ENCODE data around the gene ANKS1A.

The ANKS1A gene

DNA sequence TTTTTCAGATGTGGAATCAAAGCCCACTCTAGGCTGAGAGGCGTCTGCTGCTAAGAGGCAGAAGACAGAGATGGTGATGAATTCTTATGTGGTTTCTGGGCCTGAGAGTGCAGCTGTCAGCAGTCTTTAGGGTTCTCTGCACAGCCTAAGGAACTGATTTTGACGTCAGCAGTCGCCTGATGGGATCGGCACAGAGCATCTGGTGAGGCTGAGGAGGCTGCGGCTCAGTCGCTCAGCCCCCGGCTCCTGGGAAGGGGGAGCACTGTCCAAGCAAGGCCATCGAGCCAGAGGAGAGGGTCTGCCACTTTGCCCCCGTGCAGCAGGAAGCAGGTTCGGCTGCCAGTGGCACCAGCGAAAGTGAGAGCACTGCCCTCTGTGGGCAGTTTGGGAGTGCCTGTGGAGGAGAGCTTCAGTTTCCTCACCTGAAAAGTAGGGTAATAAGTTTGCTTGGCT, 159.6 kb downstream of the ANKS1A start:
- Mint-ChIP-seq H3K4me1 (ENCODE audit: low read depth) (peaks cover 15% of the 10 kb centered on the region), H3K36me3 (ENCODE audit: low read depth) (no peaks in the 10 kb centered on the region), H3K27ac (no peak overlapping the region), H3K9me3 (no peaks in the 10 kb centered on the region), H3K4me3 (no peak overlapping the region), H3K27me3 (ENCODE audit: low read depth) (no peaks in the 10 kb centered on the region)
- peak; percentile 12 for DNase-seq (ENCODE audit: low spot score)

- H3K4me1 Mint-ChIP-seq (ENCODE audit: low read depth): peaks cover 15% of the 10 kb centered on the region
- no peaks in the 10 kb centered on the region for H3K36me3 Mint-ChIP-seq (ENCODE audit: low read depth)
- H3K27me3 Mint-ChIP-seq (ENCODE audit: low read depth): no peaks in the 10 kb centered on the region
- H3K4me3 Mint-ChIP-seq: no peak overlapping the region
- no peak overlapping the region for H3K27ac Mint-ChIP-seq
- H3K9me3 Mint-ChIP-seq: no peaks in the 10 kb centered on the region
- no peak for DNase-seq (ENCODE audit: low spot score)
Observed at GRCh38 chr6:35049156-35049735, 160.2 kb downstream of the ANKS1A start.

DNA sequence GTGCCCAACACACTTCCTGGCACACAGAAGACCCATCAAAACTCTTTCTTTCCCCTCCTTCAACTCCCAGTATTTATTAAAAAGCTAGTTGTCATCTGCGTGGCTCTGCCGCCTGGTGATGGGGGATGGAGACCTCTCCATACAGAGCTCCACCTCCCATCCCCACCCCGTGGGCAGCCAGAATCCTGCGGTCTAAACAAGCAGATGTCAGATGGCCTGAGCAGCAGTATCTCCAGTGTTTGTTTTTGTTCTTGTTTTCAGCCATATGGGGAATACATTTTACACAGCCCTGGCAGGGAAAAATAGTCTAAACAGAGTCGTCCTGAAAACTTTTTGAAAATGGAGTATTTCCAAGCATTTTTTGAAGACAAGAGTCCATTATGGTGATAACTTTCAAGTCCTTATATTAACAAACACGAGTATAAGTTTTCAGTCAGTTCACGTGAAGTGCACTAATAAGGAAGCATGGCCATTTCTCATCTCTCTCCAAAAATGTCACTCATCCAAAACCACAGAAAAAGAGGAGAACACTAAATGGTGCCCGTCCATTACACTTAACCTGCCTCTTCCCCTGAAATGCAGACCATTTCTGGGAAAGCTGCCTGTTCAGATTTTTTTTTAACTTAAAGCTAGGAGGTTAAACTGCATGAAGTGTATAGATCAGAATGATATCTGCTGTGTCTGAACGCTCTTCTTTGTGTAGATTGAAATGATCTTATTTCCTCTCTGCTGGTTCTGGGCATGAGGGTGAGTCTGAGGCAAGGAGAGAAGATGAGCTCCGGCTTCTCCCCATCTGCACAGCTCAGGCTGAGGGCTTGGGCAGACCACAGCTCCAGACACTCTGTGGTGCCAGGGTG, 161.1 kb downstream of the ANKS1A start:
- Mint-ChIP-seq H3K9me3 (no peaks in the 10 kb centered on the region), H3K36me3 (ENCODE audit: low read depth) (no peaks in the 10 kb centered on the region), H3K4me3 (no peak overlapping the region), H3K4me1 (ENCODE audit: low read depth) (peaks cover 15% of the 10 kb centered on the region), H3K27ac (no peak overlapping the region), H3K27me3 (ENCODE audit: low read depth) (no peaks in the 10 kb centered on the region)
- no peak for DNase-seq (ENCODE audit: low spot score)

DNA sequence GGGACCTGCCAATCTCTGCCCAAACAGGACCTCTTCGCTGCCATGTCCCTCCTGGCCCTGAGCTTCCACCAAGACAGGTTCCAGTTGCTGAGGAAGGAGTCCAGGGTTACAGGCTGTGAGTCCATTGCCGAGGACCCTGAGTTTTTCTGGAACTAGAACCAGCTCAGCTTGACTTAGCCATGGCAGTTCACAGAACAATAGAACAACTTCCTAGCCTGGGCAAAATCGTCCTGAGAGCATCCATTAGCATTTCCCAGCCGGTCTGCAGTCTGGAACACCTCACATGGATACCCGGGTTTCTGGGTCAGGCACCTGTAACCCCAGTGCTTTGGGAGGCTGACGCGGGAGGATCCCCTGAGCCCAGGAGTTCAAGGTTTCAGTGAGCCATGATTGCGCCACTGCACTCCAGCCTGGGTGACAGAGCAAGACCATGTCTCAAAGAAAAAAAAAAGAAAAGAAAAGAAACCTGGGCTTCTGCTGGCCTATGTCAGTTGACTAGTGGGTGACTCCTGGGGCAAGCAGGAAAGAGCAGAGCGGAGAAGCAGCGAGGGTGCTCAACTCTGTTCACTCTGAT, 161.8 kb downstream of the ANKS1A start:
- no peaks in the 10 kb centered on the region for H3K36me3 Mint-ChIP-seq (ENCODE audit: low read depth)

DNA sequence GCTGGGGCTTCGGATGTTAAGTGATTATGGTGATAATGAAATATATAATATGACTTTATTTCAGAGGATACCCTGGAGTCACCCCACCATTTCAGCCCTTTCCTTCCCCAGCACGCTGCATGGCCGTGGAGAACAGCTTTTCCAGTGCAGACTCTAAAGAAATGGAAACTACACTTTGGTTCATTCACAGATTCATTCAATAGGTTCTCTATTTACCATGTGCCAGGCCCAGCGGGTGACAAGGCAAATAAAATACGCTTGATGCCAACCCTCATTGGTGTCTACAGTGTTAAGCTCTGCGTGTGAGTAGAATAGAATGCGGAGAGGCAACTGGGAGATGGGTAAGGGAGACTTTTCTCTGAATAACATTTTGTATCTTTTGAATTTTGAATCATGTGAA, 162.3 kb downstream of the ANKS1A start:
- H3K4me3 Mint-ChIP-seq: no peak overlapping the region
- H3K4me1 Mint-ChIP-seq (ENCODE audit: low read depth): peaks cover 13% of the 10 kb centered on the region
- no peaks in the 10 kb centered on the region for H3K36me3 Mint-ChIP-seq (ENCODE audit: low read depth)
- no peak for DNase-seq (ENCODE audit: low spot score)
- H3K27ac Mint-ChIP-seq: no peak overlapping the region
- H3K9me3 Mint-ChIP-seq: no peaks in the 10 kb centered on the region
- no peaks in the 10 kb centered on the region for H3K27me3 Mint-ChIP-seq (ENCODE audit: low read depth)

More for the DNA sequence above, 161.8 kb downstream of the ANKS1A start:
- H3K4me1 Mint-ChIP-seq (ENCODE audit: low read depth): peaks cover 13% of the 10 kb centered on the region
- no peak for DNase-seq (ENCODE audit: low spot score)
- H3K27me3 Mint-ChIP-seq (ENCODE audit: low read depth): no peaks in the 10 kb centered on the region
- H3K27ac Mint-ChIP-seq: no peak overlapping the region
- no peaks in the 10 kb centered on the region for H3K9me3 Mint-ChIP-seq
- no peak overlapping the region for H3K4me3 Mint-ChIP-seq

GRCh38 chr6:35051997-35052583, 163.0 kb downstream of the ANKS1A start:
- H3K27me3 Mint-ChIP-seq (ENCODE audit: low read depth): no peaks in the 10 kb centered on the region
- no peaks in the 10 kb centered on the region for H3K9me3 Mint-ChIP-seq

DNA sequence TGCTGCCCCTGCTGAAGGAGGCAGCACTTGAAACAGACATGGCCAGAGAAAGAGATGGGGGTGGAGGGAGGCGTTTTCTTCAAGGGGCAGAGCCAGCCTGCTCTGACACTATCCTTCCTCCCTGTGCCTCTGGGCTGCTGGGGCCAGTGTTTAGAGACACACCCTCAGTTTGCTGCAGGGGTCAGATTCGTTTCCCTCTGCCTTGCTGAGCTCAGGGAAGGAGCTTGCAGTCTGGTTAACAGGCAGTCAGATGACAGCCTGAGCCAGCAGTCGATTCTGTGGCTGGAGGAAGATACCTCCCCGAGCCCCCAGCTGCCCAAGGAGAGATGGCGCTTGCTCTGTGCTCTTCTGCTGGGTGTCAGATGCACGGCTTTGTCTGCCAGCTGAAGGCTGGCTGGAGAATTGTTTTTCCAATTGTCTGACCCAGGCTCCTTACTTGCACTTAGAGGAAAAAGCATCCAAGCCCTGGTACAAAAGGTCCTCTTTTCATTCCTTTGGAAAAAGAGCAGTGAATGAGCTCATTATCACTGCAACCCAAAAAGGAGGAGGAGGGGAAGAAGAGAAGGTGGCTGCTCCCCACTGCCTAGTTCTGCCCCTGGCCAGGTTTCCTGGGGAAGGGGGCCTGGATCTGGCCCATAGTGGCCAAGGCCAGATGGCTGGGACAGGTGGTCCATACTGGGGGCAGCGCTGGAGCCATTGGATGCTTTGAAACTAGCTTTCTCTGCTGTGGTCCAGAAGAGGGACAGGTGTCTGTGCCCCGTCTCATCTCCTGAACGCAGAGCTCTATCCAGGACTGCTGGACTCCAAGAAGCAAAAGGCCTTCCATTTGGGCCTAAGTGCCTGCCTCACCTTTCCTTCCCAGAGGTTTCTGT, 163.9 kb downstream of the ANKS1A start:
- H3K27ac Mint-ChIP-seq: no peak overlapping the region
- no peaks in the 10 kb centered on the region for H3K9me3 Mint-ChIP-seq
- no peaks in the 10 kb centered on the region for H3K27me3 Mint-ChIP-seq (ENCODE audit: low read depth)
- DNase-seq (ENCODE audit: low spot score): no peak
- H3K4me1 Mint-ChIP-seq (ENCODE audit: low read depth): peaks cover 2% of the 10 kb centered on the region
- no peak overlapping the region for H3K4me3 Mint-ChIP-seq
- H3K36me3 Mint-ChIP-seq (ENCODE audit: low read depth): no peaks in the 10 kb centered on the region

More at GRCh38 chr6:35051997-35052583, 163.0 kb downstream of the ANKS1A start:
- Mint-ChIP-seq H3K4me3 (no peak overlapping the region), H3K36me3 (ENCODE audit: low read depth) (no peaks in the 10 kb centered on the region), H3K27ac (no peak overlapping the region), H3K4me1 (ENCODE audit: low read depth) (peaks cover 10% of the 10 kb centered on the region)
- no peak for DNase-seq (ENCODE audit: low spot score)

- H3K9me3 Mint-ChIP-seq: no peaks in the 10 kb centered on the region
- no peak overlapping the region for H3K4me3 Mint-ChIP-seq
- no peak for DNase-seq (ENCODE audit: low spot score)
- no peaks in the 10 kb centered on the region for H3K36me3 Mint-ChIP-seq (ENCODE audit: low read depth)
- H3K4me1 Mint-ChIP-seq (ENCODE audit: low read depth): peaks cover 2% of the 10 kb centered on the region
- H3K27me3 Mint-ChIP-seq (ENCODE audit: low read depth): no peaks in the 10 kb centered on the region
- no peak overlapping the region for H3K27ac Mint-ChIP-seq
Observed at GRCh38 chr6:35053701-35054100, 164.6 kb downstream of the ANKS1A start.

- peaks cover 3% of the 10 kb centered on the region for H3K4me1 Mint-ChIP-seq (ENCODE audit: low read depth)
- H3K9me3 Mint-ChIP-seq: no peaks in the 10 kb centered on the region
- H3K4me3 Mint-ChIP-seq: no peak overlapping the region
- no peaks in the 10 kb centered on the region for H3K27me3 Mint-ChIP-seq (ENCODE audit: low read depth)
- no peak for DNase-seq (ENCODE audit: low spot score)
- no peak overlapping the region for H3K27ac Mint-ChIP-seq
- no peaks in the 10 kb centered on the region for H3K36me3 Mint-ChIP-seq (ENCODE audit: low read depth)
Observed at GRCh38 chr6:35054106-35054742, 165.2 kb downstream of the ANKS1A start.

- DNase-seq (ENCODE audit: low spot score): no peak
- H3K27me3 Mint-ChIP-seq (ENCODE audit: low read depth): no peaks in the 10 kb centered on the region
- H3K4me1 Mint-ChIP-seq (ENCODE audit: low read depth): peaks cover 3% of the 10 kb centered on the region
- H3K27ac Mint-ChIP-seq: no peak overlapping the region
- no peaks in the 10 kb centered on the region for H3K36me3 Mint-ChIP-seq (ENCODE audit: low read depth)
- no peaks in the 10 kb centered on the region for H3K9me3 Mint-ChIP-seq
- no peak overlapping the region for H3K4me3 Mint-ChIP-seq
Observed at GRCh38 chr6:35054743-35055130, 165.7 kb downstream of the ANKS1A start.

DNA sequence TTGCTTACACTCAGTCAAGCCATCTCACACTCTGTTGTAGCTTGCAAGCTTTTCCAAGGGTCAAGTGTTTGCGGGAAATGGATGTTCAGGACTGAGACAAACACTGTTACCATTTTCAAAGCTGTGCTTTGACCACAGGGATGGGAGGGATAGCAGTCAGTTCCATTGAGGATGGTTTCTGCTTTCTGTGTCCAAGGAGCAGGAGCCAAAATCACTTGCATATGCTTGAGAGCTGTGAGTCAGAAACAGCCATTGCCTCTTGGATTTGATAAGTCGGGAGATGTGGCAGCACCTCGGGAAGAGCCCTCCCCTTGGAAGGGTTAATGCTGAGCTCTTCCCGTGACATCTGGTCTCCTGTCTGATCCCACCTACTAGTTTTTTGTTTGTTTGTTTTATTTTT, 166.8 kb downstream of the ANKS1A start:
- peaks cover 3% of the 10 kb centered on the region for H3K4me1 Mint-ChIP-seq (ENCODE audit: low read depth)
- H3K36me3 Mint-ChIP-seq (ENCODE audit: low read depth): no peaks in the 10 kb centered on the region
- H3K27me3 Mint-ChIP-seq (ENCODE audit: low read depth): no peaks in the 10 kb centered on the region
- H3K4me3 Mint-ChIP-seq: no peak overlapping the region
- no peaks in the 10 kb centered on the region for H3K9me3 Mint-ChIP-seq
- H3K27ac Mint-ChIP-seq: no peak overlapping the region
- no peak for DNase-seq (ENCODE audit: low spot score)

DNA sequence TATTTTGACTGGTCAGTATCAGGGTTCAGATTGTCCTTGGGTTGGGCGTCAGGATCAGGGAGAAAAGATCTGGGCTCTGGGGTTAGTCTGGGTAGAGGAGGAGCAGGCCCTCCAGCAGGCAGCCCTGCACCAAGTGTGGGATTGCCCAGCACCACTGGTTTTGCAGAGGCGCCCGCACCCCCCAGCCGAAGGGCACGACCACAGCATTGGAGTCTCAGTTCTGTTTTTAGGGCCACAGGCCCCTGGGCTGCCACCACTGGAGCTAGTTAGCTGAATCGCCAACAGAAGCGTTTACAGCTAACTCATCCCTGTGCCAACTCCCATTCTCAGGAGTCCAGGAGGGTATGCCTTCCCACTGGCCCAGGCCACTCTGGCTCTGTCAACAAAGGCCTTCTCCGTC, 167.9 kb downstream of the ANKS1A start:
- no peak overlapping the region for H3K4me3 Mint-ChIP-seq
- no peaks in the 10 kb centered on the region for H3K27me3 Mint-ChIP-seq (ENCODE audit: low read depth)
- no peaks in the 10 kb centered on the region for H3K9me3 Mint-ChIP-seq
- no peaks in the 10 kb centered on the region for H3K36me3 Mint-ChIP-seq (ENCODE audit: low read depth)
- DNase-seq (ENCODE audit: low spot score): no peak
- H3K27ac Mint-ChIP-seq: no peak overlapping the region
- peaks cover 3% of the 10 kb centered on the region for H3K4me1 Mint-ChIP-seq (ENCODE audit: low read depth)
